Small intestine (tissue), 7 donors: ENCODE measurements around the gene UGT1A7. TPM values are rescaled to one million over a fixed set of nuclear protein-coding genes. Genes with fewer than 3 reads are reported as not detected.
"Not testable (repeated sequence)": the region's sequence is repeated elsewhere in the genome, so short reads cannot be mapped to it uniquely, and the experiment has no call there.

Source experiments
- DNase-seq, 2 donors: peaks; one replicate each; pipeline versions ENCODE4 v3.0.0 to v3.0.0-alpha.2; 2013
- FAIRE-seq: peaks from 2 replicates; lab custom pipeline; 2012; peaks lifted over from hg19 to GRCh38; lab: Jason Lieb, UNC
- H3K27ac ChIP-seq, 3 donors: one replicate each; pipeline ENCODE4 v1.5.1; 2013; ENCODE audit warnings: low read length in 2 of 3, mild to moderate bottlenecking in 2 of 3, control low read depth in 1 of 3, inconsistent platforms in 1 of 3, low read depth in 1 of 3, moderate library complexity in 1 of 3
- H3K27me3 ChIP-seq, 3 donors: one replicate each; pipeline ENCODE4 v1.6.1; 2013; ENCODE audit warnings: low read length in 3 of 3, inconsistent platforms in 1 of 3; ENCODE audit not compliant: control insufficient read depth in 3 of 3, insufficient read depth in 3 of 3
- H3K36me3 ChIP-seq, 3 donors: one replicate each; pipeline ENCODE4 v1.6.1; 2013; ENCODE audit warnings: low read length in 3 of 3, inconsistent platforms in 1 of 3, low read depth in 1 of 3, mild to moderate bottlenecking in 1 of 3, moderate library complexity in 1 of 3; ENCODE audit not compliant: control insufficient read depth in 3 of 3, insufficient read depth in 2 of 3
- H3K4me1 ChIP-seq, 3 donors: one replicate each; pipeline ENCODE4 v1.6.1; 2013; ENCODE audit warnings: low read length in 2 of 3, inconsistent platforms in 1 of 3, low read depth in 1 of 3, mild to moderate bottlenecking in 1 of 3, moderate library complexity in 1 of 3; ENCODE audit not compliant: control insufficient read depth in 3 of 3, insufficient read depth in 2 of 3
- H3K4me3 ChIP-seq, 3 donors: one replicate each; pipeline ENCODE4 v1.5.1; 2013; ENCODE audit warnings: low read length in 3 of 3, control low read depth in 1 of 3, inconsistent platforms in 1 of 3, low read depth in 1 of 3, mild to moderate bottlenecking in 1 of 3, moderate library complexity in 1 of 3
- H3K9me3 ChIP-seq, 2 donors: one replicate each; pipeline ENCODE4 v1.6.1; 2013; ENCODE audit warnings: low read depth in 1 of 2, low read length in 1 of 2; ENCODE audit not compliant: control insufficient read depth in 2 of 2, insufficient read depth in 1 of 2
- WGBS, 3 donors: extraction: QIAGEN DNeasy Blood & Tissue Kit; methylation state at CpG; one replicate each; pipeline ENCODE4 v1.1.7; 2013; 5-methylcytosine and 5-hydroxymethylcytosine counted together
- polyA plus RNA-seq, 4 donors: library from polyadenylated mRNA; stranded (reverse) in 3 of 4; unstranded in 1 of 4; fragments of 200-250 nt in 3 of 4; fragments of 120-200 nt in 1 of 4; gene quantifications; one replicate each; pipeline versions ENCODE4 v1.2.1 to v1.2.3, GENCODE V29; 2013
- donor health status: healthy with polysubstance abuse.
- donor health status: control.
- donor health status: control.
- donor health status: Bipolar disorder and iron deficiency.
- donor health status: healthy.

Gene UGT1A7
- polyA plus RNA-seq, 4 donors = 0.03 to 9.6 (median 0.19) TPM; not detected in 1

DNA sequence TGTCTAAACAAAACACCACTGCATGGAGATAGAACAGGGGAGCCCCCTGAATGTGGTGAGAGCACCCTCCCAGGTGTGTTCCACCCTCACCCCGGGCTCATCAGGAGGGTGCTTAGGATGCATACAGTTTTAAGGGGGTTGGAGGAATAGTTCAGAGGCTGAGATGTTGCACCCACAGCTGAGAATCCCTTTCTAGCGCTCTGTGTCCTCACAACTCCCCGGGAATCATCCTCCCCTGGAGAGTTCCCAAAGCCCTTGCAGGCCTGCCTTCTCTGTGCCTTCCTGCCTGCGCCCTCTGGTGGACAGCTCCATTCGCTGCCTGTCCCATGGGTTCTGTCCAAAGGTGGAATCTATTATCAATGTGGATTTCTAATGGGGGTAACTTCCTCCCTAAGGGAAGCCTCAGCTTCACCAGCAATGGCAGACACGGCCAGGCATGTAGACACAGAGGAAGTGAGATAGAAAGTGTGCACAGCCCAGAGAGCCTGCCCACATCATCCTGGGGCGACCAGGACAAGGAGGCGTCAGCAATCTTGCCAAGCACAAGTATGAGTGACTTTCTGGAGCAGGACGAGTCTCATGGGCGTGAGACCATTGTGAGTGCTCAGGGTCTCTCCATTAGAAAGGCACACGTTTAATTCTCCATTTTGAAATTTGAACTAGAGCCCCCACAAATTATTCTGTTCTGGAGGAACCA, 29.8 kb downstream of the UGT1A7 start:
- Histone ChIP-seq H3K36me3 (no peaks in the 10 kb centered on the region), H3K4me1 (peaks cover 3 to 14% (median 5%) of the 10 kb centered on the region in 3 donors), H3K9me3 (no peaks in the 10 kb centered on the region), H3K27ac (no peak overlapping the region), H3K4me3 (no peak overlapping the region), H3K27me3 (no peaks in the 10 kb centered on the region)
- no peak for FAIRE-seq
- 37 to 42% (median 41%) methylated on average over 11 of the region's 11 CpGs for WGBS, 3 donors
- DNase-seq = peak; percentile 83 to 86

DNA sequence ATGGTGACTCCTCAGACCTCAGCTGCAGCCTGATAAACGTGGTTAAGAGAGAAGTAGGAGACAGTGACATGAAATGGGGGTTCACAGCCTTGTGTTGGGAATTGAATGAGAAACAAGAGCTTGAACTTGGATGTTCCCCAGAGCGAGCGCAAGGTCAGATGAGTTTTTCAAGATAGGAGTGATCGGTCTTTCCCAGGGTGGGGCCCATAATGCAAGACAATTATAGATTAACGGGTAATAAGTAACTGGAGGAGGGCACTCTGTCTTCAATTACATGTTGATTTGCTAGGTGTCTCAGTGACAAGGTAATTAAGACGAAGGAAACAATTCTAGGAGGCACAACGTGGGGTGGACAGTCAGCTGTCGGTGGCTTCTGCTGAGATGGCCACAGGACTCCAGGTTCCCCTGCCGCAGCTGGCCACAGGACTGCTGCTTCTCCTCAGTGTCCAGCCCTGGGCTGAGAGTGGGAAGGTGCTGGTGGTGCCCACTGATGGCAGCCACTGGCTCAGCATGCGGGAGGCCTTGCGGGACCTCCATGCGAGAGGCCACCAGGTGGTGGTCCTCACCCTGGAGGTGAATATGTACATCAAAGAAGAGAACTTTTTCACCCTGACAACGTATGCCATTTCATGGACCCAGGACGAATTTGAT, 31.0 kb downstream of the UGT1A7 start, which contains the start of gene UGT1A5:
Gene UGT1A5, plus strand, starts transcription at position 297 of the 651 bp plus-strand sequence. Its CDS starts 85 bp downstream, at position 382.
- H3K27ac ChIP-seq = peak within 1 kb of the TSS in 2 of 3 donors; percentile 33 to 69
- H3K4me3 ChIP-seq = peak within 1 kb of the TSS in 1 of 3 donors; percentile 21
- H3K36me3 ChIP-seq = no peaks in the 10 kb centered on the region
- no peaks in the 10 kb centered on the region for H3K9me3 ChIP-seq
- FAIRE-seq = no peak
- DNase-seq = peak; percentile 61 to 89
- H3K4me1 ChIP-seq = peaks cover 3 to 14% (median 7%) of the 10 kb centered on the region in 3 donors
- WGBS, 3 donors = 49 to 68% (median 50%) methylated on average over 14 of the region's 14 CpGs
- H3K27me3 ChIP-seq = no peaks in the 10 kb centered on the region

DNA sequence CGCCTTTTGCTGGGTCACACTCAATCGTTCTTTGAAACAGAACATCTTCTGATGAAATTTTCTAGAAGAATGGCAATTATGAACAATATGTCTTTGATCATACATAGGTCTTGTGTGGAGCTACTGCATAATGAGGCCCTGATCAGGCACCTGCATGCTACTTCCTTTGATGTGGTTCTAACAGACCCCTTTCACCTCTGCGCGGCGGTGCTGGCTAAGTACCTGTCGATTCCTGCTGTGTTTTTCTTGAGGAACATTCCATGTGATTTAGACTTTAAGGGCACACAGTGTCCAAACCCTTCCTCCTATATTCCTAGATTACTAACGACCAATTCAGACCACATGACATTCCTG, 31.5 kb downstream of the UGT1A7 start:
- DNase-seq = no peak
- no peaks in the 10 kb centered on the region for H3K9me3 ChIP-seq
- H3K27me3 ChIP-seq = no peaks in the 10 kb centered on the region
- H3K4me1 ChIP-seq = peaks cover 3 to 14% (median 8%) of the 10 kb centered on the region in 3 donors
- 68 to 90% (median 79%) methylated on average over 7 of the region's 7 CpGs for WGBS, 3 donors
- no peak overlapping the region for H3K4me3 ChIP-seq
- FAIRE-seq = no peak
- no peaks in the 10 kb centered on the region for H3K36me3 ChIP-seq
- H3K27ac ChIP-seq = no peak overlapping the region

DNA sequence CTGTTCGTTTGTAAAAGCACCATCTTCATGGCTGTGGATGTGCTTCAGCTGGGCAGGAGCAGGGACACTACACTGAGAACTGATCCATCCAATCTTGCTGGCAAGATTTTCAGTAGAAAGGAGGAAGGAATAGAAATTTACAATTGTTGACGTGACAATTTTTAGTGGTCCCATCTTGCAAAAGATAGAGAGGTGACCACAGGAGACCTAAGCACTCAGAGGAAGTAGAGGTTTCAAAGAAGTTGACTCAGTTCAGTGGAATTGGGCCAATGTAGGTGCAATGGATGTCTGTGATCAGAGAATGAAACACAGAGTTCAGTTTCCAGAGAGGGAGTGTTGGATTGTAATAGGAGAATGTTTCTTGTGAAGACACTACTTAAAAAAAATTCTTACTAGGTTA, 32.4 kb downstream of the UGT1A7 start:
- Histone ChIP-seq H3K36me3 (no peaks in the 10 kb centered on the region), H3K4me3 (no peak overlapping the region), H3K4me1 (peaks cover 3 to 17% (median 8%) of the 10 kb centered on the region in 3 donors), H3K9me3 (no peaks in the 10 kb centered on the region), H3K27ac (no peak overlapping the region), H3K27me3 (no peaks in the 10 kb centered on the region)
- FAIRE-seq (no peak), DNase-seq (no peak)
- WGBS, 3 donors = 69 to 83% (median 72%) methylated on average over 2 of the region's 2 CpGs

DNA sequence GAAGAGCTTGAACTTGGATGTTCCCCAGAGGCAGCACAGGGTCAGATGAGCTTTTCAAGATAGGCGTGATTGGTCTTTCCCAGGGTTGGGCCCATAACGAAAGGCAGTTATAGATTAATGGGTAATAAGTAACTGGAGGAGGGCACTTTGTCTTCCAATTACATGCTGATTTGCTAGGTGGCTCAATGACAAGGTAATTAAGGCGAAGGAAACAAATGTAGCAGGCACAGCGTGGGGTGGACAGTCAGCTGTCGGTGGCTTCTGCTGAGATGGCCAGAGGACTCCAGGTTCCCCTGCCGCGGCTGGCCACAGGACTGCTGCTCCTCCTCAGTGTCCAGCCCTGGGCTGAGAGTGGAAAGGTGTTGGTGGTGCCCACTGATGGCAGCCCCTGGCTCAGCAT, 36.9 kb downstream of the UGT1A7 start, which contains the start of gene UGT1A4:
Gene UGT1A4, plus strand, starts transcription at position 185 of the 400 bp plus-strand sequence. Its CDS starts 85 bp downstream, at position 270.
- no peaks in the 10 kb centered on the region for H3K27me3 ChIP-seq
- H3K36me3 ChIP-seq = no peaks in the 10 kb centered on the region
- 49 to 78% (median 61%) methylated on average over 7 of the region's 7 CpGs for WGBS, 3 donors
- no peaks in the 10 kb centered on the region for H3K9me3 ChIP-seq
- H3K4me3 ChIP-seq = peak within 1 kb of the TSS in 1 of 3 donors; percentile 33
- peak; percentile 46 to 55 for DNase-seq
- no peak within 1 kb of the TSS for H3K27ac ChIP-seq
- peaks cover 0 to 6% (median 3%) of the 10 kb centered on the region in 3 donors for H3K4me1 ChIP-seq
- FAIRE-seq = no peak

DNA sequence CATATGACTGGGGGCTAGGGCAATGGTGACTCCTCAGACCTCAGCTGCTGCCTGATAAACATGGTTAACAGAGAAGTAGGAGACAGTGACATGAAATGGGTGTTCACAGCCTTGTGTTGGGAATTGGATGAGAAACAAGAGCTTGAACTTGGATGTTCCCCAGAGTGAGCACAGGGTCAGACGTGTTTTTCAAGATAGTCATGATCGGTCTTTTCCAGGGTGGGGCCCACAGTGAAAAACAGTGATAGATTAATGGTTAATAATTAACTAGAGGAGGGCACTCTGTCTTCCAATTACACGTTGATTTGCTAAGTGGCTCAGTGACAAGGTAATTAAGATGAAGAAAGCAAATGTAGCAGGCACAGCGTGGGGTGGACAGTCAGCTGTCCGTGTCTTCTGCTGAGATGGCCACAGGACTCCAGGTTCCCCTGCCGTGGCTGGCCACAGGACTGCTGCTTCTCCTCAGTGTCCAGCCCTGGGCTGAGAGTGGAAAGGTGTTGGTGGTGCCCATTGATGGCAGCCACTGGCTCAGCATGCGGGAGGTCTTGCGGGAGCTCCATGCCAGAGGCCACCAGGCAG, 47.1 kb downstream of the UGT1A7 start, which contains the start of gene UGT1A3:
Gene UGT1A3, plus strand, starts transcription at position 320 of the 579 bp plus-strand sequence. Its CDS starts 85 bp downstream, at position 405.
- no peak for FAIRE-seq
- peak; percentile 35 to 67 for DNase-seq
- H3K4me3 ChIP-seq = no peak within 1 kb of the TSS
- WGBS, 3 donors = 40 to 72% (median 51%) methylated on average over 8 of the region's 8 CpGs
- H3K27ac ChIP-seq = peak within 1 kb of the TSS in 1 of 3 donors; percentile 4
- no peaks in the 10 kb centered on the region for H3K9me3 ChIP-seq
- H3K27me3 ChIP-seq = no peaks in the 10 kb centered on the region
- peaks cover 0 to 8% (median 4%) of the 10 kb centered on the region in 3 donors for H3K4me1 ChIP-seq
- H3K36me3 ChIP-seq = peaks cover 0 to 5% (median 0%) of the 10 kb centered on the region in 3 donors

DNA sequence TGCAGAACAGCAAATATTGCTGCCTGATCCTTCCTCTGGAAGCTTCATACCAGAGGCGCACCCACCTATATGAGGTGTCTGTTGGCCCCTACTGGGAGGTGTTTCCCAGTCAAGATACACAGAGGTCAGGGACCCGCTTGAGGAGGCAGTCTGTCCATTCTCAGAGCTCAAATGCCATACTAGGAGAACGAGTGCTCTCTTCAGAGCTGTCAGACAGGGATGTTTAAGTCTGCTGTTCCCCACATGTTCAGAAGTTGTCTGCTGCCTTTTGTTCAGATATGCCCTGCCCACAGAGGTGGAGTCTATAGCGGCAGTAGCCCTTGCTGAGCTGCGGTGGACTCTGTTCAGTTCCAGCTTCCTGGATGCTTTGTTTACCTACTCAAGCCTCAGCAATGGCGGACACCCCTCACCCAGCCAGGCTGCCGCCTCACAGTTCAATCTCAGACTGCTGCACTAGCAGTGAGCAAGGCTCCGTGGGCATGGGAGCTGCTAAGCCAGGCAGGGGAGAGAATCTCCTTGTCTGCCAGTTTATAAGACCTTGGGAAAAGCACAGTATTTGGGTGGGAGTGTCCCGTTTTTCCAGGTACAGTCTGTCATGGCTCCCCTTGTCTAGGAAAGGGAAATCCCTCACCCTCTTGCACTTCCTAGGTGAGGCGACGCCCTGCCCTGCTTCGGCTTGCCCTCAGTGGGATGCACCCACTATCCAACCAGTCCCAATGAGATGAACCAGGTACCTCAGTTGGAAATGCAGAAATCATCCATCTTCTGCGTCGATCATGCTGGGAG, 55.4 kb downstream of the UGT1A7 start:
- not testable (repeated sequence) for H3K4me3 ChIP-seq, FAIRE-seq, H3K36me3 ChIP-seq, H3K9me3 ChIP-seq, H3K27ac ChIP-seq, H3K27me3 ChIP-seq
- 60 to 73% (median 72%) methylated on average over 14 of the region's 14 CpGs for WGBS, 3 donors
- DNase-seq = peak in 1 of 2 donors; percentile 73
- H3K4me1 ChIP-seq = peaks cover 0 to 14% (median 6%) of the 10 kb centered on the region in 3 donors
